ENCODE data around the gene SH3RF3. TPM values are rescaled to one million over a fixed set of nuclear protein-coding genes. Genes with fewer than 3 reads are reported as not detected.

SH3RF3 gene
- total RNA-seq, 1 donor from 2014 or later, result 6.4 TPM

GRCh38 chr2:109260886-109261700, 132.1 kb downstream of the SH3RF3 start:
- DNase-seq (ENCODE audit: low spot score) (peak; percentile 14), ATAC-seq (no peak)
- intact Hi-C loops (cut with DNase I), result no loop called here

DNA sequence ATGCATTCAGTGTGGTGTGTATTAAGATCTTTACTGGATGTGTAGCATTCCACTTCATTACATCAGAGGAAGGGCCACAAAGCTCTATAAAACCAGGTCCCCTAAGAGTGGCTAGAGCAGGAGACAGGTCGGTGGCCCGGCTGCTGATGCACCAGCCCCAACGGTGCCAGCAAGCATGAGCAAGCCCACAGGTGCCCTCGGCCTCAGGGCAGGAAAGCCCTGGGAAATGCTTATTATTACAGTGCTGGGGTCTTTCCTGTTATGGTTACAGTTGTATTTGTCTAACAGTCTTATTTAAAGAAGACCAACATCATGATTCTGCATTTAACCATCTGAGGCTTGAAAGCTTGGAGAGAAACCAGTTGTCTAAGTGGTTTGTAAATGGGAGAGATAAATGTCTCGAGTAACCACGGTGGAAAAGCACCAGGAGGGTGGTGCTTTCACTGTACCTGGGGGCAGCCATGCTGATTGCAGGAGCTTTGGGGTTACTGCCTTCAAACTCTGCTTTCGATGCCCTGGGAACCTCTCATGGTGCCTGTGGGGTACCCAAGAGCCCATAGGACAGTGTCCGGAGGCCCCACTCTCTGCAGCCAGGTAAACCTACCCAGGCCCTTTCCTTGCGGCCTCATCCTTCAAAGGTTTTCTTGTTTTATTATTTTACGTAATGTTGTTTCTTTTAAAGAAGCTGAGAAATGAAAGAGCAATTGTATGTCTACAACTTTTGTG, 133.1 kb downstream of the SH3RF3 start:
- ATAC-seq, result no peak
- peak; percentile 18 for DNase-seq (ENCODE audit: low spot score)
- intact Hi-C loops (cut with DNase I), result no loop called here

- ATAC-seq (peak; percentile 83), DNase-seq (ENCODE audit: low spot score) (peak; percentile 71)
- intact Hi-C loops (cut with DNase I), result no loop called here
Observed at GRCh38 chr2:109264595-109265328, 135.8 kb downstream of the SH3RF3 start.

DNA sequence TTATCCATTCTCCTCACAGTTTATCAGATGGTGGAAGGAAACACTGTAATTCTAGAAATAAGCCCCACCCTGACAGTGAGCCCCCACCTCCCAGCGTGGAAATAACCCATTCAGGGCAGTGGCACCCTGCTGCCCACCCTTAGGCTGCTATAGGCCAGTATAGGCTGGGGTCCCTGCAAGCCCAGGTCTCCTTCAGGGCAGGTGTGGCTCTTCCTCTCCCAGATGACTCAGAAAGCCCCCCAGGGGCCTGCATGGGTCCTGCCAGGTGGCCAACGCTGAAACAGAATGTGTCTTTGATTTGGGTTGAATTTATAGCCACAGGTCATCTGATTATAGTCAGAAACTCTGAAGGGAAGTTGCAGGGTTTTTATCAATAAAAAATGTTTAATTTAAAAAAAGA, 136.4 kb downstream of the SH3RF3 start:
- ATAC-seq, result no peak
- intact Hi-C loops (cut with DNase I), result no loop called here
- DNase-seq (ENCODE audit: low spot score), result no peak

- intact Hi-C loops (cut with DNase I), result no loop called here
- no peak for DNase-seq (ENCODE audit: low spot score)
- no peak for ATAC-seq
Observed at GRCh38 chr2:109265953-109266352, 136.9 kb downstream of the SH3RF3 start.

DNA sequence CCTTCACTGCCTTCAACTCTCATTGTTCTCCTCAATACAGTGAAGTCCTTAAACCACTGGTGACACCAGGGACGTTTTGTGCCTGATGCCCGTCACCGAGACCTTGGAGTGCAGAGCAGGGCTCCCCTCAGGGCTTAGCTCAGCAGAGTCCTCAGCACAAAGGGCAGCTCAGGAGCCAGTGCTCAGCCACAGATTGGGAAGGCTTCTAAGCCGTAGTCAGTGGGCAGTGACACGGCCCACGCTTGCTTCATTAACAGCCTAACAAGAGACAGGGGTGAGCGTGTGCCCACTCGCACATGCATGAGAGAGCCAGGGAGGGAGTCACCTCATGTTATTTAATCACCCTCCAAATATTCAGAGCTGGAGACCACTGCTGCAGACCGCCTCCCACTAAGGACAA, 137.5 kb downstream of the SH3RF3 start:
- intact Hi-C loops (cut with DNase I), result no loop called here
- no peak for ATAC-seq
- no peak for DNase-seq (ENCODE audit: low spot score)

DNA sequence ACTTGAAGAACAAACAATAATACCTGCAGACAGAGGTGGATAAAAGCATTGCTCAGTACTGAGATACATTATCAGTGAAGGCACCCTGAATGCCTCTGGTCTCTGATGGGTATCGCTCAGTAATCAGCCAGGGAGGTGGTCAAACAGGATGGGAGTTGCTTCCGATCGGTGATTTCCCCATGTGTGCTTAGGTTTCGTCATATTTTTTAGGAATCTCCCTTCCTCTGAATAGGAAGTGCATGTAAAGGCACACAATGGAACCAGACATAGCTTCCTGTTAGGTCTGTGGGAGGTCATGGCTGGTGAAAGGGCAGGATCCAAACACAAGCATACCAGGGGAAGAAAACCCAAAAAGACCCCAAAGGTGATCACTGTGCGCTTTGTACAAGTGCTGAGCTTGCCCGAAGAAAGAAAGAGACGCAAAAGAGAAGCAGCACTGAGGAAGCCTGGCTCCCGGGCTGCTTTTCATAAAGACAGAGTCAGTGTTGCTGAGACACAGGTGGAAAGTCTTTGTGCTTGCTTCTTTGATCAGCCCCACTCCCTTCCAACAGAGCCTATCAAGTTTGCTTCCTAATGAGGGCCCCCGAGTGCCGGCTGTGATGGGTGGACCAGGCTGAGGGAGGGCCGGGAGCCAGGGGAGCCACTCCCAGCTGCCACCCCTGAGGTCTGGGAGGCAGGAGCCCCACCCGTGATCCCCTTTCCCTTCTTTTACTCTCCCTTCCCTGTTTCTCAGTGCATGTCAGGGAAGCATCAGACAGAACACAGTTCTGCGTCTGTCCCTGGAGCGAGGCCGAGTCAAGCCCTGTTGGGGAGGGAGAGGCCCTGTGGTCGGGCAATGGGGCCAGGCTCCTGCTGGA, 138.2 kb downstream of the SH3RF3 start:
- no peak for DNase-seq (ENCODE audit: low spot score)
- intact Hi-C loops (cut with DNase I), result no loop called here
- peak; percentile 26 for ATAC-seq

GRCh38 chr2:109268916-109269315, 139.9 kb downstream of the SH3RF3 start:
- no peak for ATAC-seq

DNA sequence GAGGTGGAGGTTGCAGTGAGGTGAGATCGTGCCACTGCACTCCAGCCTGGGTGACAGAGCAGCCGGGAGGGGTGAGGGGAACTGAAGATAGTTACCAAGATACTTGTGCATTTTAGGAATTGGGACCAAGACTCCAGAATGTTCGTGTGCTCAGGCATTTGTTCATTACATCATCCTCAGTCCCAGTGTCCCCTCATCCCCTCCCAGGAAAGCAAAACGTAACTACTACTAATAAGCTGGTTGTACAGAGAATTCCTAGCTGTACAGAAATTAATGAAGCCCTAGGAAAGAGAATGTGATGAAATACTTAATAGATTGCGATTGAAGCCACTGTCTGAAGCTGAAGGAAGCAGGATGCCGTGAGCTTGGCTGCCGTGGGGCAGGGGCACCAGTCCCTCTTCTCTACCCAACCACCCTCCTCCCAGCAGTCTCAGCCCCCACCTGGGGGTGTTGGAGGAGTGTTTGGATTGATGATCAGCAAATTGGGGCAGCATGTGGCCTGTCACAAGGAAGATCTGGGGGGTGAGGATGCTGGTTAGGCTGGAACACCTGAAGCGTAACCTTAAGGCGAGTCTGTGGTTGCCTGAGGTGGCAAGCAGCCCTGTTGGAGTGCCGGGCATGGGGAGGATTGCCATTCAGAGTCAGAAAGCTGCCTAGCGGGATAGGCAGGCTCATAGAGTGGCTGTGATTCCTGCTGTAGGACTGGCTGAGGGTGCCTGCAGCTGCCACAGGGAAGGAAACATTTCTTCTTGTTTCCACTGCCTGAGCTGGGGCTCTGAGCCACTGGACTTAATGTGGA, 140.9 kb downstream of the SH3RF3 start:
- intact Hi-C loops (cut with DNase I), result no loop called here
- no peak for ATAC-seq
- DNase-seq (ENCODE audit: low spot score), result no peak

More at GRCh38 chr2:109268916-109269315, 139.9 kb downstream of the SH3RF3 start:
- no peak for DNase-seq (ENCODE audit: low spot score)
- intact Hi-C loops (cut with DNase I), result no loop called here

DNA sequence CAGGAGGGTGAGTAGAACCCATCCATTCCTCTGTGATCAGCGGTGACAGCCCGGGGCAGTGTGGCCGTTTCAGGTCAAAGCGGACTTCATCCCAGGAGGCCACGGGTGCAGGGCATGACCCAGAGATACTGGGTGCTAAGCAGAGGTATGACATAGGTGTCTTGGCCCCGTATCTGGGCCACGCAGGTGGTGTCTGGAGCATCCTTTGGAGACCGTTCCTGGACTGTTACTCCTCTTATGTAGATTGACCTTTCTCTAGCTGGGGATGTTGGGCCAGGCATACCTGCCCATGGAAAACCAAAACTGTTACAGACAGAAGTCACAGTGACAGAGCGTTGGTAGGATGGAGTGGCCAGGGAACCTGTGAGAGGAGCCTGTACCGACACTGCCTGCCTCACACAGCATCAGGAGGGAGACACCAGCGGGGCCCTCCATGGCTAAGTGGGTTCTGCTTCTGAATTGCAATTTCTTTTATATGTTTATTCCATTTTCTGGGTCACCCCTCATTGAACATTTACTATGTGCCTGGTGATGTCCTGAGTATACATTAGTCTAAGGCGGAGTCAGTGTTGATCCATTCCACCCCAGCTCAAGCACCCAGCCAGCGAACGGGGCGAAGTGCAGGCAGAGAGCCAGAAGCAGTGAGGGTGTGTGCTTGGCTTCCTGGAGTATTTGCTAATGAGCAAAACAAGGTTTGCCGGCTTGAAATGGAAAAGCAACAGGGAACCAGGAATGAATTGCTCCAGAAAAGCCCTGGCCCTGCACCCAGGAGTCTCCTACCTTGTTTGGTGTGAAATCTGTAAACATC, 141.7 kb downstream of the SH3RF3 start:
- no peak for ATAC-seq
- intact Hi-C loops (cut with DNase I), result no loop called here
- DNase-seq (ENCODE audit: low spot score), result no peak

GRCh38 chr2:109271920-109272319, 142.9 kb downstream of the SH3RF3 start:
- ATAC-seq, result no peak
- intact Hi-C loops (cut with DNase I), result no loop called here
- DNase-seq (ENCODE audit: low spot score), result no peak

GRCh38 chr2:109272461-109272860, 143.5 kb downstream of the SH3RF3 start:
- intact Hi-C loops (cut with DNase I), result no loop called here
- DNase-seq (ENCODE audit: low spot score) (no peak), ATAC-seq (peak; percentile 19)

GRCh38 chr2:109275120-109276012, 146.4 kb downstream of the SH3RF3 start:
- DNase-seq (ENCODE audit: low spot score) (no peak), ATAC-seq (no peak)
- intact Hi-C loops (cut with DNase I), result no loop called here

- DNase-seq (ENCODE audit: low spot score), result no peak
- no peak for ATAC-seq
- intact Hi-C loops (cut with DNase I), result no loop called here
Observed at GRCh38 chr2:109277406-109277805, 148.4 kb downstream of the SH3RF3 start.

DNA sequence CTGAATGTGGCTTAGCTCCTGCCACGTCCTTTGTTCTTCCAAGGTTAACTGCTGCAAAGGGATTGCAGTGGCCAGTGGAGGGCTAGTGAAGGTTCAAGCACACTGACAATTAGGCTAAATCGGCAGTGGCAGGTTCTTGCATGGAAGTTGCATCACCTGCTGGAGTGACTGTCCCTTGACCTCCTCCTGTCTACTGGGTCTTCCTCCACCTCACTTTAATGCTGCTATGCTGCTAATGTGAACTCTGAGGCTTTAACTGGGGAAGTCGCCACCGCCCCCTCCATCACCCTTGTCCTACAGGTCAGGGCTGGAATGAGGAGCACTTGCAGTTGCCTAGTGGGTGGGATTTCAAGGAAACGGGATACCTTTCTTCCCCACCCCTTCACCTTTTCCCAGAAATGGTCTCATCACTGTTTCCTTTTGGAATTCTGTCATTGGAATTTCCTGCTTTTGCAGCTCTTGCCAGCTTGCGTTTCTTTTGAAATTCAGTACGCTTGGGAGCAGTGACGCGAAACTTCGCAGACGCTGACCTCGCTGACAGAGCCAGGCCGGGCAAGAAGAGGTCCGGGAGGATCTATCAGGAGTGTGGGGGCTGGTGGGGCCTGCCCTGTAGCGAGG, 150.3 kb downstream of the SH3RF3 start:
- intact Hi-C loops (cut with DNase I), result no loop called here
- ATAC-seq, result peak; percentile 59
- DNase-seq (ENCODE audit: low spot score), result no peak

GRCh38 chr2:109280804-109281203, 151.8 kb downstream of the SH3RF3 start:
- intact Hi-C loops (cut with DNase I), result no loop called here
- ATAC-seq (no peak), DNase-seq (ENCODE audit: low spot score) (no peak)

Data from sciatic nerve (tissue), 2 donors.